Loucy (cell line): ENCODE data around the gene CSPG5.

Experiments
- H2AFZ ChIP-seq: fragments of 200-600 bp; sonication (generic); 2 replicates; pipeline ENCODE4 v1.6.0; 2016; ENCODE audit warnings: antibody characterized with exemption, mild to moderate bottlenecking, low read length, moderate library complexity
- H3F3A ChIP-seq: fragments of 200-600 bp; 2 replicates; pipeline ENCODE4 v1.6.0; 2016; ENCODE audit warnings: antibody characterized with exemption, low read depth, mild to moderate bottlenecking
- H3K27me3 ChIP-seq: fragments of 200-600 bp; sonication (generic); 2 replicates; pipeline ENCODE4 v1.6.1; 2014; ENCODE audit warnings: low read length, mild to moderate bottlenecking; ENCODE audit not compliant: insufficient read depth, poor library complexity, severe bottlenecking
- H3K36me3 ChIP-seq: fragments of 200-600 bp; sonication (generic); 2 replicates; pipeline ENCODE4 v1.6.1; 2016; ENCODE audit warnings: low read length; ENCODE audit not compliant: insufficient read depth
- H3K4me1 ChIP-seq: fragments of 200-600 bp; sonication (generic); 2 replicates; pipeline ENCODE4 v1.5.1; 2014; ENCODE audit warnings: low read length, mild to moderate bottlenecking; ENCODE audit not compliant: insufficient read depth, poor library complexity, severe bottlenecking
- H3K4me2 ChIP-seq: fragments of 200-600 bp; sonication (generic); 2 replicates; pipeline ENCODE4 v1.6.0; 2014; ENCODE audit warnings: antibody characterized with exemption, low read length, low read depth, mild to moderate bottlenecking; ENCODE audit not compliant: poor library complexity, severe bottlenecking
- H3K4me3 ChIP-seq: fragments of 200-600 bp; sonication (generic); 2 replicates; pipeline ENCODE4 v1.5.1; 2014; ENCODE audit warnings: low read length, mild to moderate bottlenecking, mixed read lengths; ENCODE audit not compliant: poor library complexity, severe bottlenecking
- H3K79me2 ChIP-seq: fragments of 200-600 bp; sonication (generic); 2 replicates; pipeline ENCODE4 v1.6.1; 2014; ENCODE audit warnings: low read length; ENCODE audit not compliant: insufficient read depth
- H3K9ac ChIP-seq: fragments of 200-600 bp; sonication (generic); 2 replicates; pipeline ENCODE4 v1.6.0; 2014; ENCODE audit warnings: mild to moderate bottlenecking, low read depth, low read length, moderate library complexity; ENCODE audit not compliant: poor library complexity, severe bottlenecking
- H3K9me2 ChIP-seq: fragments of 200-600 bp; sonication (generic); replicated peaks from 2 replicates; pipeline ENCODE4 v1.6.1; 2016; ENCODE audit warnings: low read depth, low read length, mixed read lengths
- H3K9me3 ChIP-seq: fragments of 200-600 bp; sonication (generic); 2 replicates; pipeline ENCODE4 v1.6.1; 2014; ENCODE audit warnings: mild to moderate bottlenecking, antibody characterized with exemption, low read length, low read depth; ENCODE audit not compliant: insufficient read depth
- H4K20me1 ChIP-seq: fragments of 200-600 bp; sonication (generic); 2 replicates; pipeline ENCODE4 v1.6.0; 2014; ENCODE audit warnings: antibody characterized with exemption, low read length, mild to moderate bottlenecking; ENCODE audit not compliant: insufficient read depth, poor library complexity, severe bottlenecking
- EZH2phosphoT487 ChIP-seq: fragments of 200-600 bp; IDR thresholded peaks from 2 replicates; pipeline ENCODE4 v1.6.1; 2018; ENCODE audit warnings: antibody characterized with exemption, mild to moderate bottlenecking, moderate library complexity, borderline replicate concordance
- TF ChIP-seq, protein P1 (sequence below): fragments of 200-600 bp; sonication (generic); conservative IDR thresholded peaks from 2 replicates; pipeline ENCODE4 v1.5.1; 2014; ENCODE audit warnings: mild to moderate bottlenecking, antibody characterized with exemption, low read length

Gene CSPG5

DNA sequence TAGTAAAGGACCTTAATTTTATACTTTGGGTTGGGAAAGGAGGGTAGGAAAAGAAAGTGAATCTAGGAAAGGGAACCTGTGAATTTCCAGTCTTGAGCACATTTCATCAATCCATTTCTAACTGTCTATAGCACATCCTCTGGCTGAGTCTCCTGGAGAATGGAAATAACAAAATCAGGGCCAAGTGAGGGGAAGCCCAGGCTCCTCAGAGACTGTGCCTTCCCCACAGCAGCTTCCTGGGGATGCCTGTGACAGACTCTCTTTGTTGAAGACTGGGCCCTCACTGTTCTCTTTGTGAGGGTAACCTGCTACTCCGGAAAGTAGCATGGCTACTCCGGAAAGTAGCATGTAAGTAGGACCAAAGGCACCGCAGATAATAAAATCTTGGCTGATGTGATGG, 22.6 kb upstream of the CSPG5 start:
- H3K4me2 ChIP-seq: no peak overlapping the region
- no peak overlapping the region for H3K9ac ChIP-seq
- peaks cover 82% of the 10 kb centered on the region; the same call in 1 of the 2 replicates for H3K36me3 ChIP-seq
- no peak for TF ChIP-seq EZH2phosphoT487
- TF ChIP-seq, protein P1, sequence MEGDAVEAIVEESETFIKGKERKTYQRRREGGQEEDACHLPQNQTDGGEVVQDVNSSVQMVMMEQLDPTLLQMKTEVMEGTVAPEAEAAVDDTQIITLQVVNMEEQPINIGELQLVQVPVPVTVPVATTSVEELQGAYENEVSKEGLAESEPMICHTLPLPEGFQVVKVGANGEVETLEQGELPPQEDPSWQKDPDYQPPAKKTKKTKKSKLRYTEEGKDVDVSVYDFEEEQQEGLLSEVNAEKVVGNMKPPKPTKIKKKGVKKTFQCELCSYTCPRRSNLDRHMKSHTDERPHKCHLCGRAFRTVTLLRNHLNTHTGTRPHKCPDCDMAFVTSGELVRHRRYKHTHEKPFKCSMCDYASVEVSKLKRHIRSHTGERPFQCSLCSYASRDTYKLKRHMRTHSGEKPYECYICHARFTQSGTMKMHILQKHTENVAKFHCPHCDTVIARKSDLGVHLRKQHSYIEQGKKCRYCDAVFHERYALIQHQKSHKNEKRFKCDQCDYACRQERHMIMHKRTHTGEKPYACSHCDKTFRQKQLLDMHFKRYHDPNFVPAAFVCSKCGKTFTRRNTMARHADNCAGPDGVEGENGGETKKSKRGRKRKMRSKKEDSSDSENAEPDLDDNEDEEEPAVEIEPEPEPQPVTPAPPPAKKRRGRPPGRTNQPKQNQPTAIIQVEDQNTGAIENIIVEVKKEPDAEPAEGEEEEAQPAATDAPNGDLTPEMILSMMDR: no peak
- no peaks in the 10 kb centered on the region for H3K27me3 ChIP-seq
- no peaks in the 10 kb centered on the region for H3K79me2 ChIP-seq
- H2AFZ ChIP-seq: no peak overlapping the region
- peaks cover 3% of the 10 kb centered on the region for H4K20me1 ChIP-seq
- no peaks in the 10 kb centered on the region for H3K4me1 ChIP-seq
- no peaks in the 10 kb centered on the region for H3K9me3 ChIP-seq
- no peaks in the 10 kb centered on the region for H3K9me2 ChIP-seq
- H3K4me3 ChIP-seq: no peak overlapping the region
- no peaks in the 10 kb centered on the region for H3F3A ChIP-seq

DNA sequence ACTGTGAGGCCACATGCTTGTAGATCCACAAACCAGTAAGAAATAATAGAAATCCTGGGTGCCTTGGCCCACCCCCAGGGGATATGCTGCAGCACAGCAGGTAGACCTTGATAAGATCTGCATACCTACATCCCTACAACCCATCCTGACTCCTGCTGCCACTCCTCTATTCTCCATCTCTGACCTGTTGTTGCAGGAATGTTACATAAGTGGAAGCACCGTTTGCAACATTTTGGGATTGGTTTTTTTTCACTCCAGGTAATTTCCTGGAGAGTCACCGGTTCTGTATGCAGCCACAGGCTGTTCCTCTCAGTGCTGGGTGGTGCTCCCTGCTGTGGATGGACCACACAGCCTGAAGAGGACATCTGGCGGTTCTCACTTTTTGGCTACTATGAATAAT, 16.1 kb upstream of the CSPG5 start:
- Histone ChIP-seq H3K36me3 (peaks cover 81% of the 10 kb centered on the region; the same call in 1 of the 2 replicates), H3F3A (no peaks in the 10 kb centered on the region), H3K4me3 (no peak overlapping the region), H3K9ac (no peak overlapping the region), H3K9me3 (no peaks in the 10 kb centered on the region), H3K9me2 (no peaks in the 10 kb centered on the region), H2AFZ (no peak overlapping the region), H3K4me1 (no peaks in the 10 kb centered on the region), H3K79me2 (no peaks in the 10 kb centered on the region), H4K20me1 (peaks cover 3% of the 10 kb centered on the region), H3K4me2 (no peak overlapping the region), H3K27me3 (no peaks in the 10 kb centered on the region)
- TF ChIP-seq, protein P1: no peak
- no peak for TF ChIP-seq EZH2phosphoT487

GRCh38 chr3:47592066-47592795, 13.6 kb upstream of the CSPG5 start:
- Histone ChIP-seq H3K9ac (no peak overlapping the region), H3K79me2 (no peaks in the 10 kb centered on the region), H3F3A (no peaks in the 10 kb centered on the region), H3K4me3 (no peak overlapping the region), H3K36me3 (peaks cover 84% of the 10 kb centered on the region; the same call in 1 of the 2 replicates), H4K20me1 (peaks cover 3% of the 10 kb centered on the region), H3K9me2 (no peaks in the 10 kb centered on the region), H3K27me3 (no peaks in the 10 kb centered on the region), H3K9me3 (no peaks in the 10 kb centered on the region), H2AFZ (no peak overlapping the region), H3K4me1 (no peaks in the 10 kb centered on the region), H3K4me2 (no peak overlapping the region)
- TF ChIP-seq EZH2phosphoT487: no peak
- TF ChIP-seq, protein P1: no peak
